ENCODE data around the gene PARVB.

The PARVB gene

DNA sequence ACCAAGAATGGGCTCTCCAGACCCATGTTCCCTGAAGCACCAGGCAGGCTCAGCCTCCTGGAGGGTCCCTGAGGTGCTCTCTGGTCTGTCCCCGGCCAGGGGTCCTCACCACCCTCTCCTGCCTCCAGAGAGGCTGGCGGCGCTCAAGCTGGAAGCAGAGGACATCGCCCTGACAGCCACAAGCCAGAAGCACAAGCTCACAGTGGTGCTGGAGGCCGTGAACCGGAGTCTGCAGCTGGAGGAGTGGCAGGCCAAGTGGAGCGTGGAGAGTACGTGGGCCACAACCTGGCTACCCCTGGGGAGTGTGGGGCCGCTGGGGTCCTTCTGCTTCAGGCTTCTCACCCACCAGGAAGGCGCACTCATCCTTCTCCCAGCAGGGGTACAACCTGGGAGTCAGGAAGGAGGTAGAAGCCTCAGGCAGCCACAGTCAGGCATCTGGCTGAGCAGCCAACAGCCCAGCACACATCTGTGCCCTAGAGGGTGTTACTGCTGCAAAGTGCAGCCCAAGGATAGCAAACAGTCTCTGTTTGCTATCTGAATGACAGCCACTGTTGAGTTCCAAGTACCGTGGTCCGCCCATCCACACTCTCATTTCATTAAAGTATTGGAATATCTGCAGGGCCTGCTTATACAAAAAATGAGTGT, 165.0 kb downstream of the PARVB start:
- DNase-seq = no peak

DNA sequence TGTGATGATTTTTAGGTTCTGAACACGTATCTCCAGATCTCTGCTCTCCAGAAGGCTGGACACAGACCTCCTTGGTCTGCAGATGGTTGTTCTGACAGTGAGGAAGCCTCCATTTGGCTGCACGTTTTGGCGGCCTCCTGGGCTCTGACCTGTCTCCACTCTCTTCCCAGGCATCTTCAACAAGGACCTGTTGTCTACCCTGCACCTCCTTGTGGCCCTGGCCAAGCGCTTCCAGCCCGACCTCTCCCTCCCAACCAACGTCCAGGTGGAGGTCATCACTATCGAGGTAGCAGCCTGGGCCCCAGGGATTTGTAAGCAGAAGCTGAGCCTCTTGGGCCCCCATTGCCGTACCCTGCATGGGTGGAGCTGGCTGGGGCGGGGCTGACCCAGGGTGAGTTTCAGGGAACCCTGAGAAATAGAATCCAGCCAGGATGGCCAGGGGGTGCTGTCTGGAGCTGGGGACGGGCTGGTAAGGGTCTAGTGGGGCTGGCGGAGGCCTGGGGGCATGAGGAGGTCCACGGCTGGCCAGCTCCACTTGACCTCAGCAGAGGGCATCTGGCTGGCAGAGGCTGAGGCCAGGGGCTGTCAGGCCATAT, 166.4 kb downstream of the PARVB start:
- no peak for DNase-seq

- peak; percentile 35 for DNase-seq
Measured at GRCh38 chr22:44191036-44191454, 166.9 kb downstream of the PARVB start.

GRCh38 chr22:44192098-44192815, 168.2 kb downstream of the PARVB start:
- peak; percentile 91 for DNase-seq

DNA sequence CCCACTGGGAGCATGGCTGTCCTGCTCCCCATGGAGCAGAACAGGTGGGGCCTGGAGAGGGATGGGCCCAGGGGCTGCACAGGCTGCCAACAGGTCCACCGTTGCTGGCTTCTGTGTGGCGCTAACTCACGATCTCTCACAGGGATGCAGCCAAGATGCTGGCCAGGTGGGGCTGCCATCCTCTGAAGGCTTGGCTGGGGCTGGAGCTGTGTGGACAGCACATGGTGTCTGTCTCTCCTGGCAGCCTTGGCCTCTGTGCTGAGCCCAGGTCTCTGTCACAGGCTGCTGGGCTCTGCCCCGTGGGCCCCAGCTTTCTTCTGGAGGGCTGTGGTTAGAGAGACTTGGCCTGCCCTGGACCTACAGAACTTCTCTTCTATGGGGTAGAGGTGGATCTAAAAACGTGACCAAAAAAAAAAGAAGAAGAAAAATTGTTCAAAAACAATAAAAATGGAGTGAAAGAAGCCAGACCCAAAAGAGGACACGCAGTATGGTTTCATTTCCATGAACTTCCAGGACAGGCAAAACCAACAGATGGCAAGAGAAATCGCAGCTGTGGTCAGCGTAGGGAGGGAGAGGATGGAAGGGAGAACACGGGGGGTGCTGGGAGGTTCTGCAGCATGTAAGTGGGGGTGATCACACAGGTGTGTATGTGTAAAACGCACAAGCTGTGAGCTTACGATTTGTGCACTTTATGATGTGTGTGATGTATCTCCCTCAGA, 168.9 kb downstream of the PARVB start:
- no peak for DNase-seq

GRCh38 chr22:44193535-44193891, 169.4 kb downstream of the PARVB start:
- DNase-seq = peak; percentile 60

DNA sequence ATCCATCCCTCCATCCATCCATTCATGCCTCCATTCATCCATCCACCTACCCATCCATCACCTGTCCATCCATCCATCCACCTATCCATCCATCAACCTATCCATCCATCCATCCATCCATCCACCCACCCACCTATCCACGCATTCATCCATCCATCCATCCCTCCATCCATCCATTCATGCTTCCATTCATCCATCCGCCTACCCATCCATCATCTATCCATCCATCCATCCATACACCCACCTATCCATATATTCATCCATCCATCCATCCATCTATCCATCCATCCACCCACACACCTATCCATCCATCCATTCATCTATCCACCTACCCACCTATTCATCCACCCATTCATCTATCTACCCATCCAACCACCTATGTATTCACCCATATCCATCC, 170.5 kb downstream of the PARVB start:
- no peak for DNase-seq

GRCh38 chr22:44195189-44195871, 171.2 kb downstream of the PARVB start:
- DNase-seq = no peak

- DNase-seq = no peak
Measured at GRCh38 chr22:44196241-44196640, 172.1 kb downstream of the PARVB start.

DNA sequence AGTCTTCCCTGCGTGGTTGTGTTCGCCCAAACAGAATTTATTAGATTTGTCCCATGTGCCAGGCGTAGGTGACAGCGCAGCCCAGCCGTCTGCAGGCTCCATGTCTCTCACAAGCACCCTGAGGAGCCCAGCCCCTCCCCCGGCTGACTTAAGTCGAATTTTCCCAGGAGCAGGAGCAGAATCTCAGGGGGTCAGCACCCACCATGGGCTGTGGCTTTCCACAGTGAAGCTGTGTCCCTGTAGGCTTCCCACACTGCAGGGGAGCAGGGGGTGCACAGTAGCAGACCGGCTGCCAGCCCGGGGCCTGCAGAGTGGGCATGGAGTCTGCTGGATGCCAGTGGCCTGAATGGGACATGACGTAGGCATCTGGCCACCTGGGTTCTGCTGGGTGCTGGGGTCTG, 172.6 kb downstream of the PARVB start:
- DNase-seq = no peak

DNA sequence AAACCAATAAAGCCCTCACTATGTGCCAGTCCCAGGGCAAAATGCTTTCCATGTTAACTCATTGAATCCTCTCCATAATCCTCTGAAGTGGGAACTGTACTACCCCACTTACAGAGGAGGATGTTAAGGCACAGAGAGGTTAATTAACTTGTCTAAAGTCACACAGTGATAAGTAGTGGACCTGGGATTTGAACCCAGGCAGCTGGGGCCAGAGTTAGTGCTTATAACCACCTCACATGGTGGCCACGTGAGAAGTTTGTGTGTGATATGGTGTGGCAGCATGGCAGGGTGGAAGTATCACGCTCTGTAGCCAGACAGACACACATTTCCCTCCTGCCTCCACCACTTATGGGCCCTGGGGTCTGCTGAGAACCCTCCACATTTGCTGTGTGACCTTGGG, 173.2 kb downstream of the PARVB start:
- DNase-seq = no peak

GRCh38 chr22:44199164-44199563, 175.1 kb downstream of the PARVB start:
- no peak for DNase-seq

- no peak for DNase-seq
Measured at GRCh38 chr22:44199866-44200265, 175.8 kb downstream of the PARVB start.

DNA sequence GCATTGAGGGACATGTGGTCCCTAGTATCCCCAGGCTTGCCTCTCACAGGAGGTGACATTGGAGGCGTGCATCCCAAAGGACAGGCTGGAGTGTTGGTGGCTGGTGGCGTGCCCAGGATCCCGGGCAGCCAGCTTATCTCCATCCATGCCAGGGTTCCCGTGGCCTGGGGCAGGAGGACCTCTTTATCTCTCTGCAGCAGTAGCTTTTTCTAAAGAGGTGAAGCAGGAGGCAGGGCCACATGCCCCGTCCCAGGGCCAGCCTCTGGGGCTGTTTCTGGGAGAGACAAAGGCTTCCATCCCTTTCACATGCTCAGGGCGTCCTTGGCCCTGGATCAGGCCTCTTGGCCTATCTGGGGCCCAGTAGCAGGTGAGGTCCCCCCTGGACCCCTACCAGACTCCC, 176.3 kb downstream of the PARVB start:
- peak; percentile 29 for DNase-seq

DNA sequence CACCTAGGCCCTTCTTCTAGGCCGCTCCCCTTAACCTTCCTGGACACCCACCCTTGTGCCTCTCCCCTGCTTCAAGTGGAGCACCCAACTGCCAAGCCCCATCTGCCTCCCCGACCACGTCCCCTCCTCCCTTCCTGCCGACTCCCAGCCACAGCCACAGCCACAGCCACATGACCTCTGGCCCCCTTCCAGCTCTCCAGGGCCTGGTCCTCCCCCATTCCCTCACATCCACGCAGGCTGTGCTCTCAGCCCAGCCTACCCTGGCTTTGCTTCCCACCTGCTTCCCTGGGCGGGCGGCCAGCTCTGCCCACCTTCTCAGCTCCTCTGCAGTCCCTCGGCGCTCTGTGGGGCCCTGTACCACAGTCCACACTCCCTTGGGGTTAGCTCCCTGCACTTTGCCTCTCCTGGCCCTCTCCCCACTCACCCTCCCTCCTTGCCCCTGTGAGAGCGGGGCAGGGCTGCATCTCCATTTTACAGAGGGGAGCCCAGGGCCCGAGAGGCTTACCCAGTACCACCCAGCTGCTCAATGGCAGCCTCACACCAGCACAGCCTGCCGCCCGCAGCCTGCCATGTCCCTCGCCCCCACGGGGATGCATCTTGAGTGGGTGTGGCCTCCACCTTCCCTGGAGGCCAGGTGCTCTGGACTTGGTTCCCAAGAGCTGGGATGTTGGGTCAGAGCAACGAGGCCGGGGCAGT, 176.9 kb downstream of the PARVB start:
- peak; percentile 68 for DNase-seq

DNA sequence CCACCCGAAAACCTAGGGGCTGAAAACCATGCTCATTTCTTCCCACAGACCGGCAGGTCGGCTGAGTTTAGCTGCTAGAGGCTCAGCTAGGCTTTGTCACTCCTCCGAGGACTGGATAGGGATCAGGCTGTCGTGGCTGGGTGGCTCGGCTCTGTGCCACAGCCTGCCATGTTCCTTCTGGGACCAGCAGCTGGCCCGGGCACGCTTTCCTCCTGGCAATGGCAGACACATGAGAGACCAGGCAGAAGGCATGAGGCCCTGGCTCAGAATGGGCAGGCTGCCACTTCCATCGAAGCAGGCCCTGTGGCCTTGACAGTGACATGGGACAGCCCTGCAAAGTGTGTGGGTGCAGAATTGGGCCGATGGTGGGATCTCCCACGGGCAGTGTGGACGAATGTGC, 177.6 kb downstream of the PARVB start:
- DNase-seq = no peak

- no peak for DNase-seq
Measured at GRCh38 chr22:44202261-44202789, 178.2 kb downstream of the PARVB start.

- DNase-seq = no peak
Measured at GRCh38 chr22:44203203-44203602, 179.1 kb downstream of the PARVB start.

DNA sequence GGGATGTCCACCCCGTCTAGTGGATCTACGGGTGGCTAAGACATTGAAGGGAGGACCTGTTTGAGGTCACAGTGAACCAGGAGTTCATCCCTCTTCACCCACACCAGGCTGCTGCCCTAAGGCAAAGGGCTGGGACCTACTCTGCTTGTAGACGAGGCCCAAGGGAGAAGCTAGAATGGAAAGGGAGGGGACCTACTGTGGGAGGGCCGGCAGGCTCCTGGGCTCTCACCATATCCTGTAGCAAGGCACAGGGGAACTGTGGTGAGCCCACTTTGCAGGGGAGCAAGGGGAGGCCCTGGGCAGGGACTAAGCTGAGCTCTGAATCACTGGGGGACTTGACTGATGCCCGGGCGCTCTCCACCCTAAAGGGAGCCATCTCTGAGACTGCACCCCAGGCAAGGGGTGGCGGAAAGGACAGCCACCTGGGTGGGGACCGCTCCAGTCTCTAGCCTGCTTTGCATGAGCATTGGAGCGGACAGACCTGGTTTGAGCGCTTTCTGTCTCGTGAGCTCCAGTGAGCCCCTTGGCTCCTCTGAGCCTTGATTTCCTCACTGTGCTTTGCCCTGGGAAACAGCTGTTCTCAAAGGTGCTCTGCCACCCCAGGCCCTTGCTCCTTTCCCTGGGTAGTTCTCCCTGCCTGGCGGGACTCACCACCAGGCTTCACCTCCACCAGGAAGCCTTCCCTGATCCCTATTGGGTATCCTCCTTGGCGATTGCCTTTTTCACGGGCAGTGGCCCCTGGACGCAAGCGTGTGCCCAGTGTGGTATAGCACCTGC, 180.8 kb downstream of the PARVB start:
- no peak for DNase-seq

DNA sequence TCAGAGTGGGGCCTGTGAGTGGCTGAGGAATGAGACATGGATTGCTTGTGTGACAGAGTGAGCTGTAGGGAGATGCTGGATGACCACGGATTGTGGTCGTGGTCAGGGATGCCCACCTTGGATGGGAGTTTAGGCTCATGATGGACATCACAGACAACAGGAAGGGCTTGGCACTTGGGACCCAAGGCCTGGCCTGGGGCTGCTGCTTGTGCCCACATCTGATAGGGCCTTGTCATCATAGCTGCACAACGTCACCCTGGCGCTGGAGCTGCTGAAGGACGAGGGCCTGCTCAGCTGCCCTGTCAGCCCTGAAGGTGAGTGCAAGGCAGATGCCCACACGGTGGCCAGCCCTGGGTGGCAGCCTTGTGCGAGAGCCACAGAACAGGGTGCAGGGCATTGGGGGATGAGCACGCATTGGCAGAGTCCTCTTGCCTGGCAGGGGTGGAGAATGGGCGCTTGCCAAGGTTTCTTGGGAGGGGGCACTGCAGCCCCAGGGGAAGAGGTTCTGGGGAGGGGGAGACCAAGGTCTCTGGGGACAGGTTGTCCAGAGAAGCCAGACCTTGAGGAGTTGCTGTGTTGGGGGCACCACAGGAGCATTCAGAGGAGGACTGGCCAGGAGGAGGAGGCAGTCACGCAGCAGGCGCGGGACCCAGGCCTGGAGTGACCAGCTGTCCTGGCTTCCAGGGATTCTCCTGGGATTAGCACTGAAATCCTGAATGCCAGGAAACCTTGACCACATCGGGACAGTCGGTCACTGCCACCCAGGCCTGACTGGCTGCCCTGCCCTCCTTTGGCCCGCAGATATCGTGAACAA, 181.6 kb downstream of the PARVB start:
- no peak for DNase-seq

GRCh38 chr22:44206330-44206645, 182.2 kb downstream of the PARVB start:
- no peak for DNase-seq

Data from hematopoietic multipotent progenitor cell treated with erythropoietin and hydrocortisone succinate and interleukin-3 and kit ligand, for 4 days (in vitro differentiated cells).